Measurements from ENCODE around the gene RBBP6. TPM values are rescaled to one million over a fixed set of nuclear protein-coding genes. Genes with fewer than 3 reads are reported as not detected.
A peak's percentile ranks its signal among the peaks of the same experiment; 100 is the strongest.

The RBBP6 gene
- total and polyA plus RNA-seq, 9 of the 15 experiments (the other 6 are each of a cell fraction or from before 2014, with no cell fraction given): 19.2 to 76.6 (median 42.7) TPM

DNA sequence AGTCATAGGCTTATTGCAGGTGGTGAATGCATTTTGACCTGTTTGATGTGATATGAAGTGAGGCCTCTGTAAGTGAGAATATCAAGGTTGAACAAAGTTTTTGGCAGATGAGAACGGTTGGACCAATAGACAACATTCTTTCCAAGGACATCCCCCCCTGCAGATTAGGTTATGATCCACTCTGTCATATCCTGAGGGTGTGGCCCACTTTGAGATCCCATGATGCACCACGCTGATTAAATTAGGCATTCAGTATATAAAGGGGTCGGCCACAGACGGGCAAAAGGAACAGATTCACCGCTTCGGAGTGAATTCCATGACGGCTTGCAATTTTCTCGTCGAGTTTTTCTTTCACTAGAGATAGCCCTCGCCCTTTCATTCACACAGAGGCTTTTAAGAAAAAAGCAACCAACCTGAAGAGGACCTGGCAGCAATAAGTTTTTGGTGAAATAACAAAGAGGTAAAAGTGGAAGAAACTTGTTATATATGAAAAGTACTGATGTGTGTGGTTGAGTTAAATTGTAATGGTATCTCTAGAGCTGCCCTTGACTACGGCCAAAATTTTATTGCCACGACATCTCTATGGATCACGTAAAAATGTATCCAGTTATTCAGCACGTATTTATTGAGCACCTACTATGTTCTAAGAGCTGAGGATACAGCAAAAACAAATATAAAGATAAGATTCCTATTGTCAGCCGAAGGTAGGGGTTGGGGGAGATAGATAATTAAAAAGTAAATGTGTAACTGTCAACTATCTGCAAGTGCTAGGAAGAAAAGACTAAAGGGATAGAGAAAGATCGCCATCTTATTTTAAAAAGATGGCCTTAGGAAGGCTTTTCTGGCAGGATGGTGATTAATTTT lies 1.7 kb upstream of the RBBP6 start (continued):
- TF ChIP-seq, protein P1, sequence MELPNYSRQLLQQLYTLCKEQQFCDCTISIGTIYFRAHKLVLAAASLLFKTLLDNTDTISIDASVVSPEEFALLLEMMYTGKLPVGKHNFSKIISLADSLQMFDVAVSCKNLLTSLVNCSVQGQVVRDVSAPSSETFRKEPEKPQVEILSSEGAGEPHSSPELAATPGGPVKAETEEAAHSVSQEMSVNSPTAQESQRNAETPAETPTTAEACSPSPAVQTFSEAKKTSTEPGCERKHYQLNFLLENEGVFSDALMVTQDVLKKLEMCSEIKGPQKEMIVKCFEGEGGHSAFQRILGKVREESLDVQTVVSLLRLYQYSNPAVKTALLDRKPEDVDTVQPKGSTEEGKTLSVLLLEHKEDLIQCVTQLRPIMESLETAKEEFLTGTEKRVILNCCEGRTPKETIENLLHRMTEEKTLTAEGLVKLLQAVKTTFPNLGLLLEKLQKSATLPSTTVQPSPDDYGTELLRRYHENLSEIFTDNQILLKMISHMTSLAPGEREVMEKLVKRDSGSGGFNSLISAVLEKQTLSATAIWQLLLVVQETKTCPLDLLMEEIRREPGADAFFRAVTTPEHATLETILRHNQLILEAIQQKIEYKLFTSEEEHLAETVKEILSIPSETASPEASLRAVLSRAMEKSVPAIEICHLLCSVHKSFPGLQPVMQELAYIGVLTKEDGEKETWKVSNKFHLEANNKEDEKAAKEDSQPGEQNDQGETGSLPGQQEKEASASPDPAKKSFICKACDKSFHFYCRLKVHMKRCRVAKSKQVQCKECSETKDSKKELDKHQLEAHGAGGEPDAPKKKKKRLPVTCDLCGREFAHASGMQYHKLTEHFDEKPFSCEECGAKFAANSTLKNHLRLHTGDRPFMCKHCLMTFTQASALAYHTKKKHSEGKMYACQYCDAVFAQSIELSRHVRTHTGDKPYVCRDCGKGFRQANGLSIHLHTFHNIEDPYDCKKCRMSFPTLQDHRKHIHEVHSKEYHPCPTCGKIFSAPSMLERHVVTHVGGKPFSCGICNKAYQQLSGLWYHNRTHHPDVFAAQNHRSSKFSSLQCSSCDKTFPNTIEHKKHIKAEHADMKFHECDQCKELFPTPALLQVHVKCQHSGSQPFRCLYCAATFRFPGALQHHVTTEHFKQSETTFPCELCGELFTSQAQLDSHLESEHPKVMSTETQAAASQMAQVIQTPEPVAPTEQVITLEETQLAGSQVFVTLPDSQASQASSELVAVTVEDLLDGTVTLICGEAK (IDR thresholded peaks at IDR 0.05): peak; percentile 60; the same call in 1 of the 2 replicates
- TF ChIP-seq, protein P1 (CRISPR knock-in tag; IDR thresholded peaks at IDR 0.05): no peak
- TF ChIP-seq ZNF143 (CRISPR knock-in tag; IDR thresholded peaks at IDR 0.05) (peak; percentile 41; the same call in 1 of the 2 replicates), POLR2B (IDR thresholded peaks at IDR 0.05; ENCODE audit: low read depth, partially characterized antibody) (peak; percentile 62), ETV1 (tag; conservative IDR thresholded peaks at IDR 0.05; ENCODE audit: low read depth) (peak; percentile 23; the same call in 1 of the 2 replicates), BMI1 (IDR thresholded peaks at IDR 0.05; ENCODE audit: low read length) (no peak), SIN3A (IDR thresholded peaks at IDR 0.05; ENCODE audit: borderline replicate concordance in 2 of 2, control insufficient read depth in 1 of 2, low read depth in 2 of 2, low read length in 2 of 2) (peak in 1 of 2 experiments; percentile 17; a peak in 1 of 4 replicates)
- TF ChIP-seq, protein P2, sequence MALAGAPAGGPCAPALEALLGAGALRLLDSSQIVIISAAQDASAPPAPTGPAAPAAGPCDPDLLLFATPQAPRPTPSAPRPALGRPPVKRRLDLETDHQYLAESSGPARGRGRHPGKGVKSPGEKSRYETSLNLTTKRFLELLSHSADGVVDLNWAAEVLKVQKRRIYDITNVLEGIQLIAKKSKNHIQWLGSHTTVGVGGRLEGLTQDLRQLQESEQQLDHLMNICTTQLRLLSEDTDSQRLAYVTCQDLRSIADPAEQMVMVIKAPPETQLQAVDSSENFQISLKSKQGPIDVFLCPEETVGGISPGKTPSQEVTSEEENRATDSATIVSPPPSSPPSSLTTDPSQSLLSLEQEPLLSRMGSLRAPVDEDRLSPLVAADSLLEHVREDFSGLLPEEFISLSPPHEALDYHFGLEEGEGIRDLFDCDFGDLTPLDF (CRISPR knock-in tag; IDR thresholded peaks at IDR 0.05): no peak
